ENCODE results near the gene CFAP61.
"Not testable (repeated sequence)": the region's sequence is repeated elsewhere in the genome, so short reads cannot be mapped to it uniquely, and the experiment has no call there.

Gene CFAP61

DNA sequence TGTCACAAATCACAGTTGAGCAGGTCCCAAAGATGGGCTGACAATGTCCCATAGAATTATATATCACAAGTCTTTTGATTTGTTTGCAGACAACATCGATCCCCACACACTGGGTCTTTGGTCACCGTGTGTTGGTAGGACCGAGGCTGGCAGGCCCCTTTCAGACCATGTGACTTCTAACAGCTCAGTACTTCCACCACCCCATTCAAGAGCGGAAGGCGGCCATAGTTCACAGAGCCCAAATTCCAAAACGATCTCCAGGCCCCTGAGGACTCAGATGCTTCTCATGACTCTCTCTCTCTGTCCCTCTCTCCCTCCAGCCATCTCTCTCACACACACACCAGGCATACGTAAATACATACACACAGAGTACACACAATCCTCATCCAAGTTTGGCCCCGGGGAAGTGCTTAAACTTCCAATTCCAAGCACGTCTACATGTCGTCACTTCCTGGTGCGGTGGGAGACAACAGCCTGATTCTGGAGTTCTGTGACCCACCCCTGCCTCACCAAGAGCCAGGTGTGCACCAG is 159.7 kb downstream of the CFAP61 start:
- DNase-seq: no peak

DNA sequence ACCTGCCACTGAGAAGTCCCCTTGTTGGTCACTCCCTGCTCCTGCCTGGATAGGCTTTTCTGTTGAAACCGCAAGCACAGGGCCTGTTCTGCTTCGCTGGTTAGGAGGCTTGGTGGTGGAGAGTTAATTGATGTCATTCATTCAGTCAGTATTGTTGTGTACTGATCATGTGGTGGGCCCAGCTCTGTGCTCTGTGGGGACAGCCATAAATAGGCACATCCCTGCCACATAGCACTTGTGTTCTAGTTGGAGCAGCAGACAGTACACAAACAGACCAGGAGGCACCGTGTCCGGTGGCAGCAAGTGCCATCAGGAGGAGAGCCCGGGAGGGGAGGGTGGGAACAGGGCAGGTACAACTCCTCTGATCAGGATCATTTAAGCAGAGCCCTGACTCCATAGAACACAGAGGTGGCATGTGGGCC is 160.4 kb downstream of the CFAP61 start:
- no peak for DNase-seq

DNA sequence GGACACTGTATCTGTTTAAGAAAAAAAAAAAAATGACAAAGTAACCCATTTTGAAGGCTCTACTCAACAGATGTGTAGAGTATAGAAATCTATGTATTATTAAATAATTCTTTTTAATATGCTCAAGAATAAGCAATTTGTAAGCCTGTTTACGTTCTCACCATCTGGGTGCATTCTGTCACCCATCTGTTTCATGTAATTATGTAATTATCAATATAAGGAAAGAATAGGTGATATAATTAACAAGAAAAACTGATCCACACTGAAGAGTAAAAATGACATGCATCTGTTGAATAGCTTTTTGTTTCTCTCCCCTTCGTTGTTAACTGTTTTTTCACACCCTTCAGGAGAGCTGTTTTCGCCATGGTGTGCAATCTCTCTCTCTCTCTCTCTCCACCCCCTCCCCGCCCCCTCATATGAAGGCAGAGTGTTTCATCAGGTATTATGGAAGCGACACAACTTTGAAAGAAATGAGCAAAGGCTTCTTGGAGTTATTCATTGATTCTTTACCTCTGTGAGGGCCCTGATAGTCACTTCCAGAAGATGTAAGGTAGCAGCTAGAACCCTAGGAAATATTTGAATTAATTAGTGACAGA is 161.3 kb downstream of the CFAP61 start:
- no peak for DNase-seq

DNA sequence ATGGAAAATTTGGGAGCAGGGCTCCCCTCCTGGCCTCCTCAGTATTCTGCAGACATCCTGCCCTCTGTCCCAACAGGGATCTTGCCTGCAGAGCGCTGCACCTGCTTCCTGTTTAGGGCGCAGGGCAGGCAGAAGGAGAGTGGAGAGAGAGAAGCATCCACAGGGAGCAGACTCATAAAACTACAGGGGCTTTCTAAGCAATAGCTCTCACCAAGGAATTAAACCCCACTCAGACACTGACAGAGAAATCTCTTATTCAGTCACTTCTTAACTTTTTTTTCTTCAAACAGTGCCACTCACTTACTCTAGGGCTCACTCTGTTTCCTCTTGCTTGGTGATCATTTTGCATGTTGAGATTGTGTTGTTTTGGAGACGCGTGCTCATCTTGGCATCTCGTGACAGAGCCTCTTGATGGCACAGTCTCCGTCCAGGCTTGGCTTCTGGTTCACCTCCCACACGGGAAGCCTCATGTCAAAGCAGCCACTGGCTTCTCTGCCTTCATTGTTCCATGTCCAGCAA is 162.5 kb downstream of the CFAP61 start:
- no peak for DNase-seq

DNA sequence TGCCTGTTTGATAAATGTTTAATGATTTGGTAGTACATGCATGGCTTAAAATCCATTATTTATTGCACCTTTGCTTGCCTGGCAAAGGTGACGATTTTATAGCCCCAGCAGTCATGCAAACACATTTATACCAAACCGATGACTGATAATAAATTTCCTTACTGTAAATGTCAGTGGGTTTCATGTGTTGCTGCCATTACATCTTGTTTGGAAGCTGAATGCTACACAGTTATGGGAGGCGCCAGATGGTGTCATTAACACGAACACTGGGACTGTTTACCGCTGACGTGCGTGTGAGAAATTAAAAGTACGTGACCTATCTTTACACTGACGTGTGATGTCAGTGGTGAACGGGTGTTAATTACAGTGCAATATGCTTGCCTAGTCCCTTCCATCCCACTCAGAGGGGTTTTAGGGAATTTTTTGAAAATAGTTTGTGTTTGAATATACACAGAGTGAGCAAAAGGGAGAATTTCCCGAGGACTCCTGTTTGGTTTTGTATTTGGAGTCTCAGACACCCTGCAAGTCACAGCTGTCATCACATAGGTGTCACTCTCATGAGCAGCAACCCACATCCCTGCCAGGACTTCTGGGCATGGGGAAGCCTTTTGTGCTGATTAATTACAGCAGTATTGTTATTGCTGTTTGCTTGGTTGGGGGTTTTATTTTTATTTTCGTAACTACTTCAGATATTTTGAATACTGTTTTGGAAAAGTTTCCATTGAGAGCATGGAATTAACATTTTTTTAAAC is 163.8 kb downstream of the CFAP61 start:
- peak; percentile 29 for DNase-seq

DNA sequence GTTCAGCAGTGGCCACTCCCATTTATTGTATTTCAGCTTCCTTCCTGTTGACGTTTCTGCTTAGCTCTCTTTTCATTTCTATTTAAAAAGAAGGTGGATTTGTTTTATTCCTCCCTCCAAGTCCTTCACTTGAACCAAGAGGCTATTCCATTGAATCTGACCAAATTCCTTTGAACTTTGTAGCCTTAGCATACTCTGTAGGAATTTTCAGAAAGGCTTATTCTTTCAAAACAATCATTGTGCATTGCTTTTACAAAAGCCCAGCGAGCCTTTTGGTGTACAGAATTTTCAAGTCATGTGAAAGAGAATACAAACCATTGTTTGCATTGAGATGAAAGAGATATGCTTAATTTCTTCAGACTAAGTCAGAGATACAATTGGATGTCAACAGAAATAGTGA is 164.6 kb downstream of the CFAP61 start:
- DNase-seq: no peak

DNA sequence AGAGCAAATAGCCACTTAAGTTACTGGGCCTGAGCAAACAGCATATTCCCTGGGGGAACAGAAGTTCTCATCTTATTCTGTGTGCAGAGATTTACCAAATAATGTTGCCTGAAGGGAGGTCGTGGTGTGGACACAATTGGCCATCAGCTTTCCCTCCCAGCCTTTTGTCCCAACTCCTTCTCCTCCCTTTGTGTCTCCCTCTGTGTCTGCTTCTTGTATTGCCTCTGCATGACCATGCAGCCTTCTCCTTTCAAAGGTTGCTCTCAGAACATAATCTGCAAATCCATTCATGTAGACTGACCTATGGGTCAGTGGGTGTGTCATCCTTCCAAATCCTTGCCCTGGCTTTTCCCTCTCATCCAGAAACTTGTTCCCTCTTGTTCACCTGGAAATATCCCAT is 165.3 kb downstream of the CFAP61 start:
- DNase-seq: no peak

DNA sequence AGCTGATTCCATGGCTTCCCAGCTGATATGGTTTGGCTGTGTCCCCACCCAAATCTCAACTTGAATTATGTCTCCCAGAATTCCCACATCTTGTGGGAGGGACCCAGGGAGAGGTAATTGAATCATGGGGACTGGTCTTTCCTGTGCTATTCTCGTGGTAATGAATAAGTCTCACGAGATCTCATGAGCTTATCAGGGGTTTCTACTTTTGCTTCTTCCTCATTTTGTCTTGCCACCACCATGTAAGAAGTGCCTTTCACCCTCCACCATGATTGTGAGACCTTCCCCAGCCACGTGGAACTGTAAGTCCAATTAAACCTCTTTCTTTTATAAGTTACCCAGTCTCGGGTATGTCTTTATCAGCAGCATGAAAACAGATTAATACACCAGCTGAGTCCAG is 165.8 kb downstream of the CFAP61 start:
- DNase-seq: not testable (repeated sequence)

DNA sequence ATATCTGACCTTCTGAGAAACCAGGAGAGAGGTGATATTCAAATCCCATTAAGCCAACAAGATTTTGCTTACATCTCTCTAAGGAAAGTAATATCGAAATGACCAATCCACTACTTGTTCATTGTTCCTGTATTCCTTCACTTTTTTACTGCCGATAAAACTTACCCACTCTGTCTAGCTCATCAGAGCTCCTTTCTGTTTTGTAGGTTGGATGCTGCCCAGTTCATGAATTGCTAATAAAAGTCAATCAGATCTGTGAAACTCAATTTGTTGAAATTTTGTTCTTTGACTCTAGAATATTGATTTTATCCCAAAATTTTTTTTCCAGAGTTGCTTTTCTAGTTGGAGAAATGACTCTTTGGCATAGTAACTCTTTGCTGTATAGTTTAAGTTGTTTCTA is 166.7 kb downstream of the CFAP61 start:
- DNase-seq: no peak

DNA sequence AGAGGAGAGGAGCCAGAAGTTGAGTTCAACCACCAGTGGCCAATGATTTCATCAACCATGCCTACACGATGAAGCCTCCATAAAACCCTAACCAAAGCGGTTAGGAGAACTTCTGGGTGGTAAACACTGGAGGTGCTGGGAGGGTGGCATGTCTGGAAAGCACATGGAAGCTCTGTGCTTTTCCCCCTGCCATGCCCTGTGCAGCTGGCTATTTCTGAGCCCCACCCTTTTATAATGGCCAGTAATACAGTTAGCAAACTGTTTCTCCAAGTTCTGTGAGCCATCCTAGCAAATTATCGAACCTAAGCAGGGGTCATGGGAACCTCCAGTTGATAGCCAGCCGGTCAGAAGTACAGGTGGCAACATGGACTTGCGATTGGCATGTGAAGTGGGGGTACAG is 167.8 kb downstream of the CFAP61 start:
- no peak for DNase-seq

DNA sequence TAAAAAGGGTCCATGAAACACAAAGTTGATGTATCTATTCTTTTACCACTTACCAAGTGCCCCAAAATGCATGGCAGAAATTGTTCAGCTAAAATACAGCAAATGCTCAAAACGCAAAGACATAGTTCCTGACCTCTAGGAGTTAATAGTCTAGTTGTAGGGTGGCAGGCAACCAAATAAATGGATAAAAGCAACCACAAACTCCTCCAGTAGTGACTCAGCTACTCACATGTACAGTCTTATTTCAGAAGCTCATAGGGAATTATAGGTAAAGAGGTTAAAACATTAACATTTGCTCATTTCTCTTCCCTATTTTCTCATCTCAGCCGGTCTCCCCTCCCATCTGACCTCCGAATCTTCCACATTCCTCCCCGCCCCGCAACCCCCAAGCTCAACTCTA is 171.6 kb downstream of the CFAP61 start:
- DNase-seq: no peak

DNA sequence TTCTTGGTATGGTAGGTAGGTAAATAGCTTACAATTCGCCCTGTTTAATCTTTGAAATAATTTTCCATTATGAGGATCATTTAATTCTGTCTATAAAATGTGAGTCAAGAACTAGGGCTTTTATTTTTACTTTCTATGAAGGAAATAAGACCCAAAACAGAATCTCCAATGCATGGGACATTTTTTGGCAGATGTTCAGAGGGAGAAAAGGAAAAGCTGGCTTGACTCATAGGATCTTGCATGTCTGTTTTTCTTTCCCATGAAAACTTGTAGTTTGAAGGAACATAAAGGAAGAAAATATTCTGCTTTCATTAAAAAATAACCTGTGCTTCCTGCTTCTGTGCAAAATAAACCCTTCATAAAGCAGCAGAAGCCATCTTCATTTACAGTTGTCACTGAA is 172.5 kb downstream of the CFAP61 start:
- DNase-seq: no peak

DNA sequence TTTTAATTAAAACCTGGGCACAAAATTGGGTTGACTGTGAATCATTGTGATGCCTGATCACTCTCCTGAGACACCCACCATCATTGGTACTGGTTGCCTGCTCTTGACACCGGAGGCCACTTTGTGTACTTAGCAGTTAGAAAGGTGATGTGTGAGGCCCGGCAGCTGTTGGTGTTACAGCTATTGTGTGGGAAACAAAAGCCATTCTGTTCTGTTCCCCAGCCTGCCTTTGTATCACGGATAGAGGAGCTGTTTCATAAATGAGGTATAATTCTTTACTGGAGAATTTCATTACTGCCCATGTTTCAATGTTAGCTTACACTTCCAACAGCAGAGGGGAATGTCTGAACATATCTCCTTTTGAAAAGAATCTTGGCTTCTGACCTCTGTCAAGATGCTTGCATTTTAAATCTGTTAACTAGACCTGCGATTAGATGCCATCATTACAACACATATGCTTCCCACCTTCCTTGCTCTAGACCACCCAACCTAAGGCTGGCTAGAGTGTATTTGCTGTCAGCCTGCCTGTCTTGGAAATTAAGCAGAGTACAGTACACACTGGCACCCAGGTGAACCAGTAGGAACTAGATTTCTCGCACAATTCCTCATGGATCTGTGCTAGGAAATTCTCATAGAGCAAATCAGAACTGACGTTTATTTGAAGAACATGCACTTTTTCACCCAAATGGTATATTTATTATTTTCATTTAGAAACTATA is 173.2 kb downstream of the CFAP61 start:
- no peak for DNase-seq

DNA sequence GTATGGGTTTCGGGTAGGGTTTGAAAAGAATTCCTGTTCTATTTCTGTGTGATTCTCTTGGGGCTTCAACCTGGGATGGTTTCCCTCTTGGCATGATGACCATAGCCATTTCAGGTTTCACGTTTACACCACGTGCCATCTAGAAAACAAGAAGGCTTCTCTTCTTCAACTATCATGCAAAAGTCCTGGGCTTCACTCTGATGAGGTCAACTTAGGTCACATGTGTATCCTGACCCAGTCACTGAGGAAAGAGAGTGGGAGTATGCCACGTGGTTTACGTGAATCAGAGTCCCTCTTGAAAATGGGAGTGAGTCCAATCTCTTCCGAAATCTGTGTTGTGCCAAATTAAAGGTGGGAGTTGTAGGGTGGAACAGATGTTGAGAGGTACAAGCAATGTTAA is 174.2 kb downstream of the CFAP61 start:
- no peak for DNase-seq

DNA sequence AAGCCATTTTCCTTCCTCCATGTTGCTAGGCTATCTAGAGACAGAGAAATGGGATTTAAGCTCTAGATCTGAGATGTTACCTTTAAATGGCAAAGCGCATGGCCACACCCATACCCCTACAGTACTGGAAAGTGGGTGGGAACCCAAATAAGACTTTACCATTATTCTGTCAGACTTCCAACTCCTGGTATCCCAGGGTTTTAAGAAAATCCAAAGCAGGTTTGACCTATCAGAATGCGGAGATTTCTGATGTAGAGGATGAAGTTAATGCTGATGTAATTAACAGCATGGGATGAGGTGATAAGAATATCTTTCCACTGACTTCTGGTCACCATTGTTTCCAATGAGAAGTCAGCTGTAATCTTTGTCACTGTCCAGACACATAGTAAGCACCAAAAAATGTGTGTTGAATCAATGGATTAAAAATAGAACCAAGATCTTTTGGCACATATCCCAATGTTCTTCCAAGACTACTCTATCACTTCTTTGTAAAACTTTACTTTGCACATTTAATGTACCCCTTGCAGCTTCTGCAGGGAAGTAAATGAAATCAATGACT is 174.8 kb downstream of the CFAP61 start:
- no peak for DNase-seq

DNA sequence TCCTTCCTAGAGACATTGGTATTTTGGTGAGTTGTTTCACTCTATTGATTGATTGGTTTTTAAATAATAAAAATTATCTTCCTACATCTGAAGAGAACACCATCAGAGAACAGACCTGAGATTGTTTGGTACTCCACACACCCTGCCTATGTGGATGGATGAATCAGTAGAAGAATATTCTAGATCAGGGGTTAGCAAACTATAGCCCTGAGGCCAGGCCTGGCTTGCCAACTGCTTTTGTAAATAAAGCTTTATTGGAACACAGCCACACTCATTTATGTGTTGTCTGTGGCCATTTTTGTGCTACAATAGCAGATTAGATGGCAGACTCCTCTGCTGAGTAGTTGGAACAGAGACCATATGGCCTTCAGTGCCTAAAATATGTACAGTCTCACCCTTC is 176.0 kb downstream of the CFAP61 start:
- no peak for DNase-seq

DNA sequence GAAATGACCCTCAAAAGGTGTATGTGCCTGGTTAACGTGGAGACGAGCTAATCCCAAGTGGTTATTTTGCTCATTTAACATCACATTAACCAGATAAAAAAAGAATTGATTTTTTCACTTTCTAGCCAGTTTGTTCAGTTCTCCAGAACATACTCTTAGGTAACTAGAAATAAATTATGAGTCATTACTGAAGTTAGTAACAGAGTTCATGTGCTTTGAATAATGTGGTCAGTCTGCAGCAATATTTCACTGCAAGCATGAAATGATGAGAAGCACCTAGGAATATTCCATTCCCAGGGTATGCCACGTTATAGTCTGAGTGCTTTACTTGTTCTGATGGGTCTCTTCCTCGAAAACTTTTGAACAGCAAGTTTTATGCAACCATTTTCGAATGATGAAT is 177.3 kb downstream of the CFAP61 start:
- no peak for DNase-seq

DNA sequence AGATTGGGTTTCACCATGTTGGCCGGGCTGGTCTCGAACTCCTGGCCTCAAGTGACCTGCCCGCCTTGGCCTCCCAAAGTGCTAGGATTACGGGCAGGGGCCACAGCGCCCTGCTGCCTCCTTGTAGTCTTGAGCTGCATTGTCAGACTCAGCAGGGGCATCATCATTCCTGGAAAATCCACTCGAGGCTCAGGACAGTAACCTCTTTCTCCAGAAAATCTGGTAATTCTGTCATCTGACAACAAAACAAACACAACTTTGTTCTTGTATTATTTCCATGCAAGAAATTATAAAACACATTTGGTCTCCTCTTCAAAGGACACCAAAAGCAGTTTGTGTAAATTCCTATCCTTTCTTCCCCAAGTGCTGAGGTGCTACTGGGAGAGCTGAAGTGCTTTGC is 178.4 kb downstream of the CFAP61 start:
- no peak for DNase-seq

DNA sequence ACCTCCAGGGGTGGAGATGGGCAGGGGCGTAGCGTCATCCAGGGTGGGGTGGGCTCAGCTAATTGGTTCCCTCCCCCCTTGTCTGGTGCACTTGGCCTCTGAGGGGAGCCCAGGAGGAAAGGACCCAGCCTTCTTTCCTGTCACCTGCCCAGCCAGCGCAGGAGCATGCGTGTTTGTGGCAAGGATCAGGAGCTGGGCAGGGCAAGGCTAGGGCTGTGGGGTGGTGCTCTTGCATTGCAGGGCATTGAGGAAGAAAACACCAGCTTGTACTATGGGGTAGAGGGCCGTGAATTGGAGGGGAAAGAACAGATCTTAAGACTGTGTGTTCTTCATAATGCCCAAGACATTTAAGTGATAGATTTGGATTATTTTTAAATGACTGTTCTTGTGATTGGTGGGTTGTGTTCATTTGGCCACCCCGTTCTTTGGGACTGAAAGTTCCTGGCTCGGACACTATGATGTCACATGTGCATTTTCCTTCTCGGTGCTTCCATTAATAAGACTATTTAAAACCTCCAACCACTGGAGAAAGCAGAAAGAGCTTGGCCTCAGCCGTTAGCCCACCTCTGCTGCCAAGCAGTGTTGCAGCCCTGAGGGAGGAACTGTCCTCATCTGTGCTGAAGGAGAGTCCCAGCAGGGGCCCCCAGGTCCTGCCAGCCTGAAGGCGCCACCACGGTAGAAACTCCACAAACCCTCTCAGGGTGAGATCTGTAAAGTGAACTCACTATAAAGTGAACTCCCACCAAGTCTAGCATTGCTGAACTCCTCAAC is 179.4 kb downstream of the CFAP61 start:
- DNase-seq: no peak

DNA sequence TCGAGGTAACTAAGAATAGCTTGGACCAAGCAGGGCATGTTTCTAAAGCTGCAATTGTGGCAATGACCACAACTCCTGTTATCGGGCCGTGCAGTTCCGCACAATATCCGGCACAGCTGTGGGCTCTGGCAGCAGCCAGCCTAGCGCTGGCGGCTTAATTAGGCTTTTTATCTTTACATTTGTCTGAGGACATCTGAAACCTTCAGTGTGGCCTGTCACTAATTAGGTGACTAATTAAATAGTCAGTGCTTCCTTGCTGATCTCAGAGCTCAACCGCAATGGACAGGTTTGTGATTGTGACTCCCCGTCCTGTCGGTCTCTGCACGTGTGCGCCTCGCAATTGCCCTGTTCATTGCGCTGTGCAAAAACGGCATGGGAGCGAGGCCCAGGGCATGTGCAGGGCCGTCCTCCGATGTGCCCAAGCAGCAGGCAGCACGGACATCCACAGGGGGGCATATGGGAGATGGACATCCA is 180.7 kb downstream of the CFAP61 start:
- no peak for DNase-seq

DNA sequence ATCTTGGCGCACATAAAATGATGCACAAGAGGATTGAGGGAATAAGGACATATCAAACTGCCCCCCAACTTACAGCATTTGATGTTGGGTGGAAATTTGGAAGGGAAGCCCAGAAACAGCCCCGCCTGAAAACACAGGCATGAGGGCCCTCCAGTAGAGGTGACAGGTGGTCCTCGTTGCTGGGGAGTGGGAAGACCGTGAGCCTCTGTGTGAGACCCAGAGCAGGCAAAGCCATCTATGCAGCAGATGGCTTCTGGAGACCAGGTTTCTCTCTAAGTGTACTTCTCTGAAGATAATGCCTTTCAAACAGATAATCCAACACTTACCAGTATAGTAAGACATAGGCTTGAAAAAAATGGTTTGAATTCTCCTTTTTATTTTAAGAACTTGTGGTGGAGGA is 183.3 kb downstream of the CFAP61 start:
- no peak for DNase-seq

Data from CD4-positive, alpha-beta T cell treated with Interleukin-17A for 1 hour (primary cell).